ENCODE measurements around the gene STARD3. TPM values are rescaled to one million over a fixed set of nuclear protein-coding genes. Genes with fewer than 3 reads are reported as not detected.

STARD3 gene
- total and polyA plus RNA-seq, 2 of the 13 experiments (the other 11 are each of a cell fraction or from before 2014, with no cell fraction given), result 34.6 to 100 TPM

GRCh38 chr17:39675390-39676082, 38.6 kb downstream of the STARD3 start (continued):
- TF ChIP-seq TFAP4 (IDR thresholded peaks at IDR 0.05; ENCODE audit: borderline replicate concordance, low read depth) (no peak), PHF20 (CRISPR knock-in tag; IDR thresholded peaks at IDR 0.05) (0 out of 2 replicates have a peak, but pooled peaks have one; percentile 30), ZC3H4 (CRISPR knock-in tag; IDR thresholded peaks at IDR 0.05; ENCODE audit: borderline replicate concordance) (no peak), NR2C2 (CRISPR knock-in tag; IDR thresholded peaks at IDR 0.05; ENCODE audit: borderline replicate concordance) (no peak), YEATS2 (CRISPR knock-in tag; IDR thresholded peaks at IDR 0.05; ENCODE audit: borderline replicate concordance) (0 out of 2 replicates have a peak, but pooled peaks have one; percentile 8), ZNF839 (CRISPR knock-in tag; IDR thresholded peaks at IDR 0.05; ENCODE audit: borderline replicate concordance) (no peak), ZNF432 (CRISPR knock-in tag; IDR thresholded peaks at IDR 0.05; ENCODE audit: borderline replicate concordance) (no peak), ZNF512 (CRISPR knock-in tag; IDR thresholded peaks at IDR 0.05) (no peak), ZBTB7B (CRISPR knock-in tag; IDR thresholded peaks at IDR 0.05) (peak; percentile 16; the same call in 1 of the 2 replicates), ZNF713 (CRISPR knock-in tag; IDR thresholded peaks at IDR 0.05) (no peak), CREM (IDR thresholded peaks at IDR 0.05) (no peak), CREM (CRISPR knock-in tag; IDR thresholded peaks at IDR 0.05) (no peak), SSRP1 (CRISPR knock-in tag; IDR thresholded peaks at IDR 0.05) (no peak), PPARG (CRISPR knock-in tag; conservative IDR thresholded peaks at IDR 0.05) (no peak), SP1 (IDR thresholded peaks at IDR 0.05) (no peak), SP1 (CRISPR knock-in tag; IDR thresholded peaks at IDR 0.05) (no peak), ZNF577 (CRISPR knock-in tag; IDR thresholded peaks at IDR 0.05; ENCODE audit: borderline replicate concordance, low read depth) (no peak), ZKSCAN8 (CRISPR knock-in tag; IDR thresholded peaks at IDR 0.05; ENCODE audit: borderline replicate concordance) (0 out of 2 replicates have a peak, but pooled peaks have one; percentile 4), ZNF513 (CRISPR knock-in tag; conservative IDR thresholded peaks at IDR 0.05) (no peak), STAT6 (CRISPR knock-in tag; IDR thresholded peaks at IDR 0.05; ENCODE audit: borderline replicate concordance) (no peak), ZNF335 (CRISPR knock-in tag; IDR thresholded peaks at IDR 0.05) (no peak), KDM3A (CRISPR knock-in tag; IDR thresholded peaks at IDR 0.05; ENCODE audit: low read depth) (no peak)

Measured in HepG2 (cell line).